Endothelial cell of umbilical vein (primary cell): ENCODE measurements around the gene PEX19. TPM values are rescaled to one million over a fixed set of nuclear protein-coding genes. Genes with fewer than 3 reads are reported as not detected.

Experiments used
- BruUV-seq: library from RNA; stranded (reverse); fragments of 400-500 nt; replicated peaks from 2 replicates; lab custom pipeline; 2021; lab: Mats Ljungman, UMichigan
- CTCF ChIA-PET: fragments of 300-600, 350-600 bp; sonication (Branson Sonifier 250); formaldehyde crosslinking; loops from one replicate; lab custom pipeline; 2021; ENCODE audit warnings: antibody characterized with exemption, inconsistent platforms; lab: Charles Lee
- POLR2A ChIA-PET: fragments of 300-600, 350-600 bp; sonication (Branson Sonifier 250); formaldehyde crosslinking; loops from one replicate; lab custom pipeline; 2021; ENCODE audit warnings: antibody characterized with exemption, inconsistent platforms; lab: Charles Lee
- DNase-seq: peaks from one replicate; pipeline ENCODE4 v3.0.0-alpha.2; 2011; ENCODE audit warnings: low read depth, low spot score
- FAIRE-seq: peaks from 2 replicates; lab custom pipeline; 2011; peaks lifted over from hg19 to GRCh38; lab: Jason Lieb, UNC
- H2AFZ ChIP-seq: 2 replicates; pipeline ENCODE4 v1.6.0; 2012; ENCODE audit warnings: low read depth, low read length, control low read depth, inconsistent platforms
- H3K27ac ChIP-seq: 2 replicates; pipeline ENCODE4 v1.5.1; 2011; ENCODE audit warnings: low read depth, mild to moderate bottlenecking, control low read depth, low read length, moderate library complexity; ENCODE audit not compliant: insufficient read depth
- H3K27me3 ChIP-seq, 2 experiments: 2 replicates each; pipeline versions ENCODE4 v1.6.0 to v1.6.1; 2011; ENCODE audit warnings: low read length in 2 of 2, mixed read lengths in 1 of 2; ENCODE audit not compliant: control insufficient read depth in 2 of 2, insufficient read depth in 2 of 2
- H3K36me3 ChIP-seq, 2 experiments: 2 replicates in 1 of 2; 3 replicates in 1 of 2; pipeline ENCODE4 v1.5.1; 2011; ENCODE audit warnings: low read length in 2 of 2, mild to moderate bottlenecking in 1 of 2, moderate library complexity in 1 of 2; ENCODE audit not compliant: control insufficient read depth in 2 of 2, insufficient read depth in 2 of 2; ENCODE audit errors: extremely low read depth in 1 of 2
- H3K4me1 ChIP-seq: 3 replicates; pipeline ENCODE4 v1.5.1; 2011; ENCODE audit warnings: mild to moderate bottlenecking, low read length; ENCODE audit not compliant: control insufficient read depth, insufficient read depth; ENCODE audit errors: extremely low read depth
- H3K4me2 ChIP-seq: 2 replicates; pipeline ENCODE4 v1.6.1; 2011; ENCODE audit warnings: low read length, control low read depth, mixed read lengths; ENCODE audit not compliant: insufficient read depth
- H3K4me3 ChIP-seq, 3 experiments: fragments of 200-600 bp in 1 of 3; sonication (generic), shearing (Covaris generic) in 1 of 3; replicated peaks in 1 of 3; 2 replicates each; pipeline ENCODE4 v1.5.1; 2011 to 2016; ENCODE audit warnings: control low read depth in 3 of 3, low read length in 3 of 3, mild to moderate bottlenecking in 2 of 3, inconsistent platforms in 1 of 3, low read depth in 1 of 3, moderate library complexity in 1 of 3; ENCODE audit not compliant: insufficient read depth in 1 of 3
- H3K79me2 ChIP-seq: 2 replicates; pipeline ENCODE4 v1.6.0; 2012; ENCODE audit warnings: low read length, inconsistent platforms; ENCODE audit not compliant: control insufficient read depth, insufficient read depth
- H3K9ac ChIP-seq: replicated peaks from 2 replicates; pipeline ENCODE3; 2011; ENCODE audit warnings: low read length, control low read depth; ENCODE audit not compliant: insufficient read depth; ENCODE audit errors: extremely low read depth
- H3K9me1 ChIP-seq: replicated peaks from 3 replicates; pipeline ENCODE4 v1.6.0; 2011; ENCODE audit warnings: mild to moderate bottlenecking, low read length; ENCODE audit not compliant: control insufficient read depth, insufficient read depth; ENCODE audit errors: extremely low read depth
- H3K9me3 ChIP-seq: replicated peaks from 2 replicates; pipeline ENCODE4 v1.5.1; 2012; ENCODE audit warnings: low read length, inconsistent platforms; ENCODE audit not compliant: control insufficient read depth, insufficient read depth
- H4K20me1 ChIP-seq: replicated peaks from 2 replicates; pipeline ENCODE3; 2011; ENCODE audit warnings: mild to moderate bottlenecking, low read length; ENCODE audit not compliant: control insufficient read depth, insufficient read depth; ENCODE audit errors: extremely low read depth
- CTCF ChIP-seq, 2 donors: IDR thresholded peaks; 1 replicate in 1 of 2; 2 replicates in 1 of 2; pipeline ENCODE4 v1.5.1; 2011; ENCODE audit warnings: low read length in 2 of 2, mild to moderate bottlenecking in 2 of 2, moderate library complexity in 2 of 2, control low read depth in 1 of 2, inconsistent platforms in 1 of 2, low read depth in 1 of 2; ENCODE audit not compliant: insufficient read depth in 1 of 2; ENCODE audit errors: extremely low read depth in 1 of 2
- EZH2 ChIP-seq: IDR thresholded peaks from 2 replicates; pipeline ENCODE4 v1.6.1; 2012; ENCODE audit warnings: borderline replicate concordance, low read depth, mild to moderate bottlenecking, moderate library complexity, low read length, inconsistent platforms; ENCODE audit not compliant: severe bottlenecking
- FOS ChIP-seq: IDR thresholded peaks from 2 replicates; pipeline ENCODE4 v1.6.1; 2011; ENCODE audit warnings: mild to moderate bottlenecking, low read length, moderate library complexity, borderline replicate concordance; ENCODE audit not compliant: insufficient read depth
- GATA2 ChIP-seq: IDR thresholded peaks from 2 replicates; pipeline ENCODE4 v1.7.0; 2011; ENCODE audit warnings: low read depth, mild to moderate bottlenecking, moderate library complexity, mixed read lengths, low read length; ENCODE audit not compliant: insufficient read length, insufficient read depth
- JUN ChIP-seq: IDR thresholded peaks from 2 replicates; pipeline ENCODE4 v1.6.1; 2011; ENCODE audit warnings: borderline replicate concordance, low read depth; ENCODE audit not compliant: insufficient read length, insufficient read depth
- MAX ChIP-seq: IDR thresholded peaks from 2 replicates; pipeline ENCODE4 v1.6.1; 2011; ENCODE audit not compliant: insufficient read depth, insufficient read length
- MYC ChIP-seq: IDR thresholded peaks from one replicate; pipeline ENCODE4 v1.6.1; 2011; ENCODE audit warnings: mild to moderate bottlenecking, low read depth, low read length
- POLR2A ChIP-seq: IDR thresholded peaks from 2 replicates; pipeline ENCODE4 v1.6.1; 2012; ENCODE audit warnings: low read depth, mild to moderate bottlenecking, control low read depth, low read length
- dilution Hi-C: fragments of 300-500 bp; cut with MboI; formaldehyde crosslinking; loops from one replicate; pipeline ENCODE4 v1.15.0; 2019; ENCODE audit warnings: low sequenced_read_pairs; ENCODE audit not compliant: extremely low pct_ligation_motif_present
- intact Hi-C: fragments of 100-400 bp; cut with micrococcal nuclease; formaldehyde crosslinking; loops from one replicate; pipeline ENCODE4 v1.10.0; 2022
- polyA plus RNA-seq, 4 experiments: library from polyadenylated mRNA; depleted of rRNA in 3 of 4; stranded (reverse) in 3 of 4; unstranded in 1 of 4; fragments of >200 nt; gene quantifications; 2 replicates each; pipeline versions ENCODE4 v1.2.1 to v1.2.3, GENCODE V29; 2011 to 2012; ENCODE audit warnings: missing spikeins in 1 of 4
- total RNA-seq: library from RNA; stranded (reverse); gene quantifications from 2 replicates; pipeline ENCODE4 v1.2.3, GENCODE V29; 2021

Gene PEX19
- total and polyA plus RNA-seq, 2 donors (not counting 3 experiments of a cell fraction or from before 2014, with no cell fraction given): 24.4 to 38.4 TPM

- H3K27ac ChIP-seq: no peak overlapping the region
- DNase-seq (no peak), FAIRE-seq (no peak)
- H3K36me3 ChIP-seq: peaks cover 32 to 33% of the 10 kb centered on the region in 2 experiments
- no peaks in the 10 kb centered on the region for H3K9me1 ChIP-seq
- TF ChIP-seq MAX (no peak), JUN (no peak), CTCF (IDR thresholded peaks at IDR 0.05; ENCODE audit: extremely low read depth in 1 of 2, insufficient read depth in 1 of 2, low read depth in 1 of 2, low read length in 2 of 2) (no peak), POLR2A (no peak), MYC (no peak), FOS (no peak), EZH2 (no peak), GATA2 (no peak)
- H3K27me3 ChIP-seq: no peaks in the 10 kb centered on the region
- H3K4me2 ChIP-seq: no peak overlapping the region
- H3K4me1 ChIP-seq: no peaks in the 10 kb centered on the region
- POLR2A ChIA-PET: interaction anchor here (0.6 to 1.4 kb wide), 3 partner anchors 15 to 304 kb away, joined by 3 to 4 read pairs (median 3); no protein-coding TSS in a partner anchor
- H2AFZ ChIP-seq: no peak overlapping the region
- dilution Hi-C loops (no loop called here), intact Hi-C loops (no loop called here)
- no peaks in the 10 kb centered on the region for H3K79me2 ChIP-seq
- CTCF ChIA-PET: interaction anchor here (1.3 to 10.1 kb wide), 5 partner anchors 9 to 38 kb away, joined by 3 to 61 read pairs (median 22); partner anchors contain the start of gene CASQ1
- H3K9ac ChIP-seq: no peak overlapping the region
- no peaks in the 10 kb centered on the region for H4K20me1 ChIP-seq
- BruUV-seq: no TSS peak
- H3K4me3 ChIP-seq: no peak overlapping the region
- H3K9me3 ChIP-seq: no peaks in the 10 kb centered on the region
Measured at GRCh38 chr1:160228431-160228830, 56.5 kb downstream of the PEX19 start.
